DND-41 (cell line): Measurements from ENCODE around the gene R3HDM4.

Experiments used
- EZH2 ChIP-seq: IDR thresholded peaks from 3 replicates; pipeline ENCODE4 v1.6.1; 2012; ENCODE audit warnings: borderline replicate concordance, low read depth, mild to moderate bottlenecking, moderate library complexity, low read length, inconsistent platforms; ENCODE audit not compliant: severe bottlenecking
- TF ChIP-seq, protein P1 (sequence below): IDR thresholded peaks from 2 replicates; pipeline ENCODE4 v1.5.1; 2012; ENCODE audit warnings: borderline replicate concordance, low read length, moderate library complexity, mild to moderate bottlenecking; ENCODE audit not compliant: poor library complexity, severe bottlenecking; ENCODE audit errors: extremely low read depth

DNA sequence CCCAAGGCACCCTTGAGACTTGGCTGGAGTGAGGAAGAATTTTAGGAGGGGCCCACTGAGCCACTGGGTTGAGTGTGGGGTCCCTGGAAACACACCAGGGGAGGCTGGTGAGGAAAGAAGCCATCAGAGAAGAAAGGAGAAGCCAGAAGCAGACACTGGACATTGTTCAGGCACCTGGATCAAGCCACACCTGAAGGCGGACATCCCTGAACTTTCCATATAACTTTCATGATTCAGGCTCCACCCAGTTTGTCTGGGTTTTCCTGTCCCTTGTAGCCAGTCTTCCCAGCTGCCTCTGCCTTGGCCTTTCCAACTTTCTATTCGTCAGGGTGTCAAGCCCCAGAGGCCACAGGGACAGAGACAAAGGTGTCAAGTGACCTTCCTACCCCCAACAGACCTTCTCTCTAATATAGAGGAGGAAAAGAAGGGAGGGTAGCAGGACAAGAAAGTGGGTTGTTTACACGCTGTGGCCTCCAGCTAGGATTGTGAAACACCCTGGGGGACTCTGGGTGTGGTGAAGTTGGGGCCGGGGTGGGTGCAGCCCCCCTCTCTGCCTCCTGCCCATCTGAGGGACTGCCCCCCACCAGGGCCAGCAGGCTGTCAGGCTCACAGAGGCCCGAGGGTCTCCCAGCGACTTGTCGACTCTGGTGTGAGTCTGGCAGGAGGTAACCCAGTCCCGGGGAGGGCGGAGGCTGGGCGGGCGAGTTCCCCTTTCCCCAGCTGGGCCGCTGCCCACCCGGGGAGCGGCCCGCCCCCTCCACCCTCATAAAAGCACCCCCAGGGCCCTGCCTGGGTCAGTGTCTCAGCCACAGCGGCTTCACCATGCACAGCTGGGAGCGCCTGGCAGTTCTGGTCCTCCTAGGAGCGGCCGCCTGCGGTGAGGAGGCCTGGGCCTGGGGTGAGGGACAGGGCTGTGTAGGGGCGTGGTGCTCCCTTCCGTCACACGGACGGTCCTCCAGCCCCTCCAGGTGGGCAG, 53.9 kb downstream of the R3HDM4 start, which contains the start of gene CFD:
- TF ChIP-seq, protein P1, sequence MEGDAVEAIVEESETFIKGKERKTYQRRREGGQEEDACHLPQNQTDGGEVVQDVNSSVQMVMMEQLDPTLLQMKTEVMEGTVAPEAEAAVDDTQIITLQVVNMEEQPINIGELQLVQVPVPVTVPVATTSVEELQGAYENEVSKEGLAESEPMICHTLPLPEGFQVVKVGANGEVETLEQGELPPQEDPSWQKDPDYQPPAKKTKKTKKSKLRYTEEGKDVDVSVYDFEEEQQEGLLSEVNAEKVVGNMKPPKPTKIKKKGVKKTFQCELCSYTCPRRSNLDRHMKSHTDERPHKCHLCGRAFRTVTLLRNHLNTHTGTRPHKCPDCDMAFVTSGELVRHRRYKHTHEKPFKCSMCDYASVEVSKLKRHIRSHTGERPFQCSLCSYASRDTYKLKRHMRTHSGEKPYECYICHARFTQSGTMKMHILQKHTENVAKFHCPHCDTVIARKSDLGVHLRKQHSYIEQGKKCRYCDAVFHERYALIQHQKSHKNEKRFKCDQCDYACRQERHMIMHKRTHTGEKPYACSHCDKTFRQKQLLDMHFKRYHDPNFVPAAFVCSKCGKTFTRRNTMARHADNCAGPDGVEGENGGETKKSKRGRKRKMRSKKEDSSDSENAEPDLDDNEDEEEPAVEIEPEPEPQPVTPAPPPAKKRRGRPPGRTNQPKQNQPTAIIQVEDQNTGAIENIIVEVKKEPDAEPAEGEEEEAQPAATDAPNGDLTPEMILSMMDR: no peak
- TF ChIP-seq EZH2: no peak
